ENCODE measurements around the gene QSOX2.

QSOX2 gene, protein sequence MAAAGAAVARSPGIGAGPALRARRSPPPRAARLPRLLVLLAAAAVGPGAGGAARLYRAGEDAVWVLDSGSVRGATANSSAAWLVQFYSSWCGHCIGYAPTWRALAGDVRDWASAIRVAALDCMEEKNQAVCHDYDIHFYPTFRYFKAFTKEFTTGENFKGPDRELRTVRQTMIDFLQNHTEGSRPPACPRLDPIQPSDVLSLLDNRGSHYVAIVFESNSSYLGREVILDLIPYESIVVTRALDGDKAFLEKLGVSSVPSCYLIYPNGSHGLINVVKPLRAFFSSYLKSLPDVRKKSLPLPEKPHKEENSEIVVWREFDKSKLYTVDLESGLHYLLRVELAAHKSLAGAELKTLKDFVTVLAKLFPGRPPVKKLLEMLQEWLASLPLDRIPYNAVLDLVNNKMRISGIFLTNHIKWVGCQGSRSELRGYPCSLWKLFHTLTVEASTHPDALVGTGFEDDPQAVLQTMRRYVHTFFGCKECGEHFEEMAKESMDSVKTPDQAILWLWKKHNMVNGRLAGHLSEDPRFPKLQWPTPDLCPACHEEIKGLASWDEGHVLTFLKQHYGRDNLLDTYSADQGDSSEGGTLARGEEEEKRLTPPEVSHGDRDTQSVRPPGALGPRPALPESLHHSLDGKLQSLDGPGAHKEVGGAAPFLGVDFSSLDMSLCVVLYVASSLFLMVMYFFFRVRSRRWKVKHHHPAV

DNA sequence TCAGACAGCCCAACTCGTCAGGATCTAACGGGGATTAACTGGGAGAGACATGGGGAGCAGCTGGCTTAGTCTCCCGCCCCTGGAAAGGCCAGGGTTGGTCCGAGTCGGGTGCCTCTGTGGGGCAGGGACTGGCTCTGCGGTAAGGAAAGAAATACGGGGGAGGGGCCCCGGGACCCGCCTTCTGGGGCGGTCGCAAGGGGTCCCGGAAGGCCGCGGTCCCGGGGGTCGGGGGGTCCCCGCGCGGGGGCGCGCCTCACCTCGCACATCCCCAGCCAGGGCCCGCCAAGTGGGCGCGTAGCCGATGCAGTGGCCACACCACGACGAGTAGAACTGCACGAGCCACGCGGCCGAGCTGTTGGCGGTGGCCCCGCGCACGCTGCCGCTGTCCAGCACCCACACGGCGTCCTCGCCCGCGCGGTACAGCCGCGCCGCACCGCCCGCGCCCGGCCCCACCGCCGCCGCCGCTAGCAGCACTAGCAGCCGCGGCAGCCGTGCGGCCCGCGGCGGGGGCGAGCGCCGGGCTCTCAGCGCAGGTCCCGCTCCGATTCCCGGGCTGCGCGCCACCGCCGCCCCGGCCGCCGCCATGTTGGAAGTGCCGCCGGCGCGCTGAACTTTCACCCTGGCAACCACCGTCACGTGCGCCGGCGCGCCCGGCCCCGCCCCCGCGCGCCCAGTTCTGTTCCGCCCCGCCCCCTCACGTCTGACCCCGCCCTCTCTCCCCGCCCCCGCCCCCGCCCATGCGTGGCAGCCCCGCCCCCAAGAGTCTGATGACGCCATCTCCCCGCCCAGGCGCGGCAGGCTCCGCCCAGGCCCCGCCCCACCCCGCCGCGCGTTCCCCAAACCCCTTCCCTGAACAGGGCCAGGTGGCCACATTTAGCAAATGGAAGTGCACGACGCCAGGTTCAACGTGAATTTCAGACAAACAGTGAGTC is at the start of gene QSOX2:
Gene QSOX2 (minus strand): TSS at position 594 of the 932 bp plus-strand sequence. CDS start 9 bp downstream, at position 585.
- peak; percentile 51 for DNase-seq

DNA sequence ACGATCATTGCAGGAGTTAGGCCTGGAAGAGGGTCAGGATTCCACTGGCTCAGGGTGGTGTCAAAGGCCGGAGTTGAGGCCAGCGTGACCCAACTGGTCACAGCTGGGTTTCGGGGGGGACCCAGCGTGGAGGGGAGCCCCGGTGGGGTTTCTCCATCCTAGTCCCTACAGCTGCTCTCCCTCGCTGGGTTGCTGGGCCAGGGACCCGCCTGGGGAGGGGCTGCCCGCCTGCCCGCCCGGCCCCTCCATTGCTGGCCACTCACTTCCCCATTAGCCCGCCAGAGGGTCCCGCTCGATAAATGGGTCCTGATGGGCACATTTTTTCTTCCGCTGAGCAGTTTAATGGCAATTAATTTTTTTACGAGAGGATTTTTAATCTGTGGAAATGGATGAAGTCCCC is 49.4 kb upstream of the QSOX2 start:
- DNase-seq, result no peak

DNA sequence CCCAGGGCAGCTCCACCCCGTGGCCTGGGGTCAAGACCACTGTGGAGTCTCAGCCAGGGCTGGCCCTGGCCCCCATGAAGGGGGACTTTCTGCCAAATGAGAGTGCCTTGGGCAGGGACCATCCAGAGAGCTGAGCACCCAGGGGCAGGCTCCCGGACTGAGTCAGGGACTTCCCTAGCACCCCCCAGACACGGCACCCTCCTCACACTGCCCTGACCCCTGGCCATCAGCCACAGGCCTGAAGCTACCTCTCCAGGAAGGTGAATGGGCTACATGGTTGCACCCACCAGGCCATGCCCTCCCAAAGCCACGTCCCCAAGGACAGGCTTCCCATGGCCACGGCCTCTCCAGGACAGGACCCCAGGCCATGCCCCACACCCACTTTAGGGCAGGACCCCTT is 48.8 kb upstream of the QSOX2 start:
- DNase-seq, result no peak

DNA sequence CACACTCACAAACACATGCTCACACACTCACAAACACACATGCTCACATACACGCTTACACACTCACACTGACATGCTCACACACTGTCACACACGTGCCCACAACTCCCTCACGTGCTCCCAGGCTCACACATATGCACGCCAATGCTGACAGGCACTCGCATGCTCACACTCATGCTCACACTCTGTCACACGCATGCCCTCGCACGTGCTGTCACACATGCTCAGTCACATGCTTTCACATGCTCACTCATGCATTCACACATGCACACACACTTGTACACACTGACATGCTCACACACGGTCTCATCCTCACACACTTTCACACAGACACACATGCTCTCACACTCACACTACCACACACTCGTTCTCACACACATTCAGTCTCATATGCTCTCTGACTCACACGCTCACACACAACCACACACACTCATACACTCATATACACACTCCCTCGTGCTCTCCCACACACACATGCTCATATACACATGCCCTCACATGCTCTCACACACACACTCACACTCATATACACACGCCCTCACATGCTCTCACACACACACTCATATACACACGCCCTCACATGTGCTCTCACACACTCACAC is 48.0 kb upstream of the QSOX2 start:
- DNase-seq, result no peak

DNA sequence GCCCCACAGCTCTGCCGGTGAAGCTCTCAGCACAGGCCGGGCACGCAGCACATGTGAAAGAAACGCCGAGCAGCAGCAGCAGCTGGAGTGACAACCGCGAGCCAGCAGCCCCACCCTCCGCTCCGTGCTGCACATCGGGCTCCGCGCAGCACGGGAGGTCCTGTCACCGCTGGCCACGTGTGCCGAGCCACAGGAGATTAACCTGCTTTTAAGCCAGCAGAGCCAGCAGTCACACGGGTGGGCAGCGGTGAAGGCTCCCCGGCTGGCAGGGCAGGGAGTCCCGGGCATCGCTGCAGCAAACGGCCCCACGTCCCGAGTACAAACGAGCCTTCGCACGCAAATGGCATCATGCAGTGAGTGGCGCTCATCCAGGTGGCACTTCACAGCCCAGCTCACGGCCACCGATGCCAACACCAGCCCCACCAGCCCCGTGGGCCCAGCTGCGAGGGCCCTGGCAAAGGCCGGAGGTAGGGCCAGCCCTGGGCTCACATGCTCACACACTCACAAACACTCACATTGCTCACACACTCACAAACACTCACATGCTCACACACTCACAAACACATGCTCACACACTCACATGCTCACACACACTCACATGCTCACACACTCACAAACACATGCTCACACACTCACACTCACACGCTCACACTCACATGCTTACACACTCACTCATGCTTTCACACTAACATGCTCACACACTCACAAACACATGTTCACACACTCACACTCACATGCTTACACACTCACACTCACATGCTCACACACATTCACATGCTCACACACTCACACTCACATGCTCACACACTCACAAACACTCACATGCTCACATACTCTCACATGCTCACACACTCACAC is 47.2 kb upstream of the QSOX2 start:
- no peak for DNase-seq

DNA sequence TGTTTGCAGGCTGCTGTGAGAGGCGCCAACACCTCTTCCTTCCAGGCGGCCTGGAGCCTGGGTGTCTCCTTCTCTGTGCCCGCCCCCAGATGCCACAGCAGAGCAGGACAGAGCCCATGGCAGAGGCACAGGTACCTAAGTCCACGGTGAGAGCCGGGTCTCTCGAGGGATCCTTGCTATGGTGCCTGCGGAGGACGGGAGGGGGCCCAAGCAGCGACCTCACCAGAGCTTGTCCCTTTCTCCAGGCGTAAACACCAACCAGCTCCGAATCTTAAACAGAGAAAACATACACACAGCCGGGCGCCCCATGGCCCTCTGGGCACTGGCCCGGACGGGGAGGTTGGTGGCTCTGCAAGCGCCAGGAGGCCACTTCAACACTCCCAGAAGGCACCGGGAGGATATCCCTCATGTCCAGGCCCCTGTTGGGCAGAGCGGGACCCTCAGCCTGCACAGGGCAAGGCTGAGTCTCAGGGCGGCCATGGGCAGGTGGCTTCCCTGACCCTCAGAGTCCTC is 46.5 kb upstream of the QSOX2 start:
- no peak for DNase-seq

DNA sequence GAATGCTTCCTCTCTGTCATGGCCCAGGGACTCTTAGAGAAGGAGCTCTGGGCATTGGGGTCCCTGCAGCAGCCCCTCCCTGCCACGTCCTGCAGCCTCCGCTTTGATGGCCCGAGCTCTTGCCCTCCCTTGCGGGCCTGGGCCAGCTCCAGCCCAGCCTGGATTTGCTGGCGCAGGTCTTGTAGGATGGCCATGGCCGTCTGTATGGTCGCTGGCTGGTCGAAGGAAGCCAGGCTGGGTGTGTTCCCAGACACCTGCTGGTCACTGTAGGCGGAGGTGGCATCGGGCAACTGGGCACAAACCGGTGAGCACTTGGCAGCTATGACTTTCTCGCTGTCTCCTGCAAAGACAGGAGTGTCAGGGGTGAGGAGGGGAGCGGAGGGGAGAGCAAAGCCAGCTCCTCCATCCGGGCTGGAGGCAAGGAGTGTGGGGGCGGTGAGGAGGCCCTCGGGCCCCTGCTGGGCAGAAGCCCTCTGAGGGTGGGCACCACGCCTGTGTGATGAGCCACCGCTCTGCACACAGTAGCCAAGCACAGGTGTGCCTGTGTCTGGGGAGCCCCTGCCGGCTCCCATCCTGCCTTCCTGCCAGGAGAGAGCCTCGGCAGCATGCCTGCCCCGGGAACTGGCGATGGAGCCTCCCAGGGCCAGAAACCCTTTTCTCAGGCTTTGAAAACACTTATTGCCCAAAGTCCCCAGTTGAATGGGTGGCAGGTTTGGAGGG is 45.9 kb upstream of the QSOX2 start:
- DNase-seq, result no peak

DNA sequence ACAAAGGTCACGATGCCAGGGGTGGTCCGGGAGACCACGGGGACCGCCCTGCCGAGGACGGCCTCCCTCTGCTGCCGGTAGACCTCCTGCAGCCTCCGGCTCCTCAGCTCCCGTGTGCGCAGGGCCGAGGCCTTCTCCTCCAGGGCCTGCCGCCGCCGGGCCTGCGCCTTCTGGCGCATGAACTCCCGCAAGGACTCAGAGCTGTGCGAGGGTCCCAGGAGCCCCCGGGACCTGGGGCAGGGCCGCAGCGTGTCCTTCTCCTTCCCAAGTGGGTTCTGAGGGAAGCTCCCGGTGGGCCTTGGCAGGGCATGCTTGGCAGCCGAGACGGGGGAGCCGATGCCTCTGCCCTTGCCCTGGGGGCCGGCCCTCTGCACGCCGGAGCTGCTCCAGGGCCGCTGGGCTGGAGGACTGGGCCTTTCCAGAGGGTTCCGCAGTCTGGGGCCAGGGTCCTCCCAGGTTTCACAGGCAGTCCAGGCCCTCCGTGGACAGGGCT is 44.9 kb upstream of the QSOX2 start:
- no peak for DNase-seq

DNA sequence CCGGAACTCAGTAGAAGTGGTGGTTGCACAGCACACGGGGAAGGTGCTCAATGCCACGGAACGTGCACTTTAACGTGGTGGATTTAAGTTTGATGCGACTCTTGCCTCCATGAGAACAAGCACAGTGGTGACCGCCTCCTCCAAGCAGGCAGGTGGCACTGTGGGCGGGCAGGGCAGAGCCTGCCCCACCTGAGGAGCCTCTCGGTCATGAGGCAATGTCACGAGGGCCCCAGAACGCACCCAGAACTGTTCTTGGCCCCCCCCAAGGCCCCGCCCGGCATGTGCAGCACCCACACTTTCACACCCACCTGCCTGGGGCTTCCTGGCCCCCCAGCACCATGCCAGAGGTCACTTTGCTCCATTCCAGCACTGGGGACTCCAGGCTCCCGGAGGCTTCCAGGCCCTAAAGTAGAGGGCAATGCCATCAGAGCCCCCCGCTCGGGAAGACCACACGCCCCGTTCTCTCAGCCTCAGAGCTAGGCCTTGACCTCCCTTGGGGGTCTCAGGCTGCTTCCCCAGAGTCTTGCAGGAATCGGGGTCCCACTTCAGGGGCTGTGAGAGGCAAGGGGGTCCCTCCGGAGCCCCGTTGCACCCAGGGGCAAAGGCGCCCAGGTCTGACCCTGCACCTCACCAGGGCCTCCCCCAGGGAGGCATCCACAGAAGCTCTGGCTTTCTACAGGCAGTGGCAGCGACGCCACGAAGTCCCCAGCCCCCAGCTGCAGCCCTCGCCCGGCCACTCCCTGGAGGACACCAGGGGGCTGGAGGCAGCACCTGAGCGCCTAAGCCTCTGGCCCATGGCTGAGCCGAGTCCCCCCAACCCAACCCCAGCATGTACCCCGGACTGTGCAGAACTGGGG is 44.3 kb upstream of the QSOX2 start:
- DNase-seq, result no peak

DNA sequence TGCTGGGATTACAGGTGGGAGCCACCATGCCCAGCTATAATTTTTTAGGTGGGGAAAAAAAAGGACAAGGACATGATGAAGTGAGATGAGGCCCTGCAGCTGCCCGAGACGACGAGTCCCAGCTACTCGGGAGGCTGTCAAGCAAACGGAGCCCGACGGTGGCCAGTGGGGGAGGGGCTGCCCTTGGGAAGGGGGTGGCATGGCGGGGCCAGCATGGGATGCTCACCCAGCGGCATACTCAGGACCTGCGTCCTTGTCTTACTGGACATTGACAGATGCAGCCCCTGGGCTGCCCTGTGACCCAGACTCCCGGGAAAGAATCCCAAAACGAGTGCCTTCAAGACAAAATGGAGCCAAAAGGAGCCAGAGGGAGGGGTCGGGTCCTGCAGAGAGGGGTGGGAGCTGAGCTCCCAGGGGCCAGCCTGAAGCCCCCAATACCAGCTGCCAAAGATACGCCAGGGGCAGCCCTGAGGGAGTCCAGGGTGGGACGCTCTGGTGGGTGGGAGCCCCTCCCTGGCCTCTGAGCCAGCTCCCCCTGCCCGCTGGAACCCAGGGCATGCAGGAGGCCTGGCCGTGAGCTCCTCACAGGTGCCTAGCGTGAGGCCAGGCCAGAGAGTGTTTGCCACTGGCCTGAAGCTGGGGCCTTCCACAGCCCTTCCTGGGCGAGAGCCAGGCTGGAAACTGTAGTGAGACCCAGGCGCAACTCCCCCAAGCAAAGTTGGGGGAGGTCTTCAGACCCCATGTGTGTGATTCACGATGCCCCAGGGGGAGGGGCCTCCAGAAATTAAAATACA is 42.5 kb upstream of the QSOX2 start:
- DNase-seq, result no peak

DNA sequence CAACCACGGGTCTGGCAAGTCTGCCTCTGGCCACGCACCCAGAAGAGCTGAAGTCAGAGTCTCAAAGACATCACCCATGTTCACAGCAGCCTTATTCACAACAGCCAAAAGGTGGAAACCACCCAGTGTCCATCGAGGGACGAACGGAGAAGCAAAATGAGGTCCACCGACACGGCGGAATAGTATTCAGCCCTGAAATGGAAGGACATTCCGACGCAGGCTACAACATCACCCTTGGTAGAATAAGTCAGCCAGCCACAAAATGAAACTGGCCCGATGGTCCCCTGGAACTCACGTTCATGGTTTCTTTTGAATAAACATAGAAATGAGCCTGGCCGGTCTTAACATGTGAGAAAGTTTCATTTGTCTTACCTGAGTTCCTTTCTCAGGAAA is 41.4 kb upstream of the QSOX2 start:
- DNase-seq, result no peak

DNA sequence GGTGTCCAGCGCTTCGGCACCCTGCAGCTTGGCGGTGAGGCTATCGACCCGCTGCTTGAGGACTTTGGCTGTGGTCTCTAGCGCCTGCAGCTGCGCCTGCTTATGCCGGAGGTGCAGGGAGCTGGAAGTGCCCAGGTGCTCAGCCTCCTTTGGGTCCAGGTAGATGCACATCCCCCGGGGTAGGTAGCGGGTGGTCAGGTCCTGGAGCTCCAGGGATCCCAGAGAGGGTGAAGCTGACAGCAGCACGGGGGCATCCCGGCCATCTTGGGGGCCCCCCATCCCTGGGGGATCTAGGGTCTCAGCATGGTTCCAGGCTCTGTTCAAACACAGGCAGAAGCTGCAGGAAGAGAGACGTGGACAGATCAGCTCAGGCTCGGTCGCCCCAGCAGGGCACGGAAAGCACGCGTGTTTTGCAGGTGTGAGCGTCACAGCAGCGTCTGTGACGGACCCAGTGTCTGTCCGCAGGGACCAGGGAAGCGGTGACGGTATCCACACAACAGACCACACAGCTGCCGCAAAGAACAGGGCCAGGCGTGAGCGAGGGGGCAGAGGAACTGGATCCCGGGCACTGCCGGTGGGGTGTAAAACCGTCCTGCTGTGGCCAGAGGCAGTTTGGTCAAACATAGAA is 40.9 kb upstream of the QSOX2 start:
- DNase-seq, result no peak

DNA sequence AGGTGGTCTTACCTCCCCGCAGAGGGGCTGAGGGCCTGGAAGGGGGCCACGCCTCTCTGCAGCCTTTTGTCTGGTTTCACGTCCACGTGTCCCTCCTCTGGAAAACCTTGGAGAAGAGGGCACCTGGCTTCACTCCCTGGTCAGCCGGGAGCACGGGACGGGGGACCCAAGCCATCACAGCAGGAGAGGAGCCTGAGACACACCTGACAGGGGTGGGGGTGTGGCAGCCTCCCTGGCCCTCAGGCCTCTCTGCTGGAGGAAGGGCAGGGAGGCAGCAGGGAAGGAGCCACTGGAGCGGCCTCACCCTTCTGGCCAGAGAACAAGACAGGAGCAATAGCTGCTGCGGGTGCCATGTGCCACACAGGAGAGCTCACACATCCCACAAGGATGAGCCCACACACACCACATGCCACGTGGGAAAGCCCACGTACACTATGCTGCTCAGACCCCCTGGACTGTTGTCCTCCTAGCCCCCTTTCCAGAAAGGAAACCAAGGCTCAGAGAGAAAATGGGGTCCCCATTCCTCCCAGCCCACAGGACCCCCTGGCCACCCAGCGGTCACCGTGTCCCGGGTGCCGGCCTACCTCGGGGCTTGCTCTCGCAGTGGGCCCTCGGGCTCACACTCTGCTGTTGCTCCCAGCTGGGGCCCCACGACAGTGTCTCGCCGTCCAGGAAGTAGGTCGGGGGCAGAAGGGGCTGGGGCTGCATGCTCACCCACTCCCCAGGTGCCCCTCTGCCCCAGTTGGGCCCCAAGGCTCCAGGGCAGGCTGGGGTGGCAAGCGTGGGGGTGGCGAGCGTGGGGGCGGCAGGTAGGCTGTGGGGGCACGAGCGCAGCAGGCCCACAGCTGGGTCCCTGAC is 40.1 kb upstream of the QSOX2 start:
- DNase-seq, result no peak

DNA sequence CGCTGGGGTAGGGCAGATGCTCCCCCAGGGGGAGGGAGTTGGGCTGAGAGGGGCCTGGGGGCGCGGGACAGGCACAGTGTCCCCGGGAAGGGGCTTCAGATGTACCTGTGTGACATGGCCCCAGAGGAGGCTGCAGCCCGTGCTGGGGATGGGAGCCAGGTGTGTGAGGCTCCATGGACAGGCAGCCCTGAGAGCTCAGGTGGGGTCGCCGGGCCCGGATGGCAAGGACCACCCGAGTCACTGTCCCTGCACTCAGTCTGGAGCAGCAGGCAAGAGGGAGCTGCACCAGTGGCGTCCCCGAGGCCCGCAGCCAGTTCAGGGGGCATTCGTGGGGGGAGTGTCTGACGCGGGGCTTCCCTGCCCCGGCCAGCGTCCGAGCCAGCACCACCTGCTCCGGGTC is 39.3 kb upstream of the QSOX2 start:
- no peak for DNase-seq

DNA sequence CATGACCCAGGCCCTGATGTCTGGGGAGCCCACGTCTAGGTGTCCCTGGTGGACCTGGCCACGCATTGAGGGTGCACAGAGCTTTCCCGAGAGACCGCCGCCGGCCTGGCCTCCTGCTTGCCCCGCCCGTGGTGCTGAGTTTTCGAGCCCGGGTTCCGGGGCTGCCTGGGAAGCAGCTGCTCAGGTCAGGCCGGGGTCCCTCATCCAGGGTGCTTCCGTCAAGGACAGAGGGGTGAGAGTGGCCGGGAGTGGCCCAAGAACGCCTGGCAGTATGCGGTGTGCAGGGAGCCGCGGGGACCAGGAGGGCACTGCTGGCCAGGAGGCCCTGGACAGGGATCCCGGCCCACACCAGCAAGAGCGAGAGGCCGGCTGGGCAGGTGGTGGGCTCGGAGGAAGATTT is 38.7 kb upstream of the QSOX2 start:
- no peak for DNase-seq

DNA sequence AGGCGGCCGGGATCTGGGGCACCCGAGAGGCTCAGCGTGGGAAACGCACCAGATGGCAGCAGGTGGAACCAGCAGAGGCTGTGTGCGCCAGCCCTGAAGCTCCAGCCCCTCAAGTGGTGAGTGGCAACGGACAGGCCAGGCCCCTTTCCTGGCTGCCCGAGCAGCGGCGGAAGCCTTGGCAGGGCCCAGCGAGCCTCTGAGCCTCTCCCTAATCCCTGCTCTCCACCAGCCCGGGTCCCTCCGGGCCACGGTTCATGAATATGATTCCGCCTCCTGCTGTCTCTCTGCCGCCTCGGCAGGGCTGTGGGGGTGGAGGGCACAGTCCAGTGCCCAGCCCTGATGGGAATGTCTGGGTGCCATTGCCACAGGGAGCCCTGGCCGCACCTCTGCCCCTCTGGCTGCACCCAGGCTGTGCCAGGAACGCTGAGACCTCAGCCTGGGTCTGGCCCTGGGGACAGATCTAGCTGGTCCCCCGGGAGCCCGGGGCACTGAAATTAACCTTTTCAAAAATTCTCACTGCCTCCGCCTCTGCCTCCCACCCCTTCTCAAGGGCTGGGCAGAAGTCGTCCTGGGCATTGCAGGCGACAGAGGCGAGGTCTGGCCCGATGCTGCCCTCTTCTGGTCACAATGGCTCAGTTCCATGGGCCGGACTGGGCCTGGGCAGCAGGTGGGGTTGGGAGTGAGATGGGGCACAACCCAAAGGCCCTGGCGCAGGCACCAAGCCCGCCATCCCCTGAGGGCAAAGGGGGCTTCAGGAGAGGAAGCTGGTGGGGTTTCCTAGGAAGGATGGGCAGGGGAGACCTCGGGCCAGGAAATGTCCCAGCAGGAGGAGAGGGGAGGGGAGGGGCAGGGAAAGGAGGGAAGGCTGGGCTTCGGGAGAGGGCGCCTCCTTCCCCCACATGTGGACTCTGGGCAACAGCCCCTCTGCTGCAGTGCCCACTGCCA is 38.0 kb upstream of the QSOX2 start:
- peak; percentile 33 for DNase-seq

Data from NCI-H446 treated with DMSO at 0.1 percent for 48 hours (cell line).